H9 (cell line): ENCODE results near the gene GFER. TPM values are rescaled to one million over a fixed set of nuclear protein-coding genes. Genes with fewer than 3 reads are reported as not detected.
A peak's percentile ranks its signal among the peaks of the same experiment; 100 is the strongest.

Source experiments
- DNase-seq: peaks from one replicate; pipeline ENCODE4 v3.0.0-alpha.2; 2017
- H2AFZ ChIP-seq: one replicate; pipeline ENCODE4 v1.6.1; 2013; ENCODE audit warnings: mild to moderate bottlenecking, low read length, control low read depth, moderate library complexity
- H2AK5ac ChIP-seq: 2 replicates; pipeline ENCODE4 v1.6.1; 2013; ENCODE audit warnings: low read length, control low read depth, mixed read lengths; ENCODE audit not compliant: insufficient read length
- H2BK120ac ChIP-seq: one replicate; pipeline ENCODE4 v1.6.1; 2013; ENCODE audit warnings: low read depth, mild to moderate bottlenecking, low read length, control low read depth, inconsistent platforms; ENCODE audit not compliant: poor library complexity, severe bottlenecking
- H2BK12ac ChIP-seq: 2 replicates; pipeline ENCODE4 v1.6.1; 2013; ENCODE audit warnings: low read length, control low read depth, mixed read lengths, low read depth; ENCODE audit not compliant: insufficient read length
- H2BK15ac ChIP-seq: 2 replicates; pipeline ENCODE4 v1.6.1; 2013; ENCODE audit warnings: low read depth, low read length, control low read depth
- H2BK20ac ChIP-seq: one replicate; pipeline ENCODE4 v1.6.1; 2013; ENCODE audit warnings: low read depth, mild to moderate bottlenecking, low read length, control low read depth, inconsistent platforms; ENCODE audit not compliant: poor library complexity, severe bottlenecking
- H2BK5ac ChIP-seq: 2 replicates; pipeline ENCODE4 v1.6.1; 2013; ENCODE audit warnings: low read length, control low read depth, mixed read lengths; ENCODE audit not compliant: insufficient read length
- H3K14ac ChIP-seq: 2 replicates; pipeline ENCODE4 v1.6.1; 2013; ENCODE audit warnings: low read length, control low read depth; ENCODE audit not compliant: insufficient read depth
- H3K18ac ChIP-seq: 2 replicates; pipeline ENCODE4 v1.6.1; 2013; ENCODE audit warnings: low read depth, mild to moderate bottlenecking, mixed read lengths, low read length, control low read depth; ENCODE audit not compliant: insufficient read length
- H3K23ac ChIP-seq: 2 replicates; pipeline ENCODE4 v1.6.1; 2013; ENCODE audit warnings: low read length, control low read depth, mixed read lengths, low read depth; ENCODE audit not compliant: insufficient read length
- H3K23me2 ChIP-seq: 2 replicates; pipeline ENCODE4 v1.6.1; 2013; ENCODE audit warnings: low read depth, mild to moderate bottlenecking, mixed read lengths, low read length, control low read depth; ENCODE audit not compliant: insufficient read length, poor library complexity, severe bottlenecking
- H3K27ac ChIP-seq: 2 replicates; pipeline ENCODE4 v1.5.1; 2013; ENCODE audit warnings: low read length, control low read depth, mixed read lengths, low read depth; ENCODE audit not compliant: insufficient read length
- H3K27me3 ChIP-seq: 2 replicates; pipeline ENCODE4 v1.6.1; 2013; ENCODE audit warnings: low read length, control low read depth, inconsistent platforms; ENCODE audit not compliant: insufficient read depth
- H3K4ac ChIP-seq: 2 replicates; pipeline ENCODE4 v1.6.1; 2013; ENCODE audit warnings: low read depth, mild to moderate bottlenecking, control low read depth, inconsistent platforms, low read length, moderate library complexity
- H3K4me1 ChIP-seq: 2 replicates; pipeline ENCODE4 v1.6.1; 2013; ENCODE audit warnings: low read length, control low read depth, inconsistent platforms; ENCODE audit not compliant: insufficient read depth
- H3K4me2 ChIP-seq: 2 replicates; pipeline ENCODE4 v1.6.1; 2013; ENCODE audit warnings: low read length, control low read depth, mixed read lengths; ENCODE audit not compliant: insufficient read length, insufficient read depth
- H3K56ac ChIP-seq: 2 replicates; pipeline ENCODE4 v1.6.1; 2013; ENCODE audit warnings: low read depth, mild to moderate bottlenecking, mixed read lengths, low read length, control low read depth; ENCODE audit not compliant: insufficient read length
- H3K79me1 ChIP-seq: 2 replicates; pipeline ENCODE4 v1.6.1; 2013; ENCODE audit warnings: low read depth, mild to moderate bottlenecking, moderate library complexity, low read length, control low read depth, inconsistent platforms; ENCODE audit not compliant: insufficient read depth, poor library complexity, severe bottlenecking
- H3K79me2 ChIP-seq: 2 replicates; pipeline ENCODE4 v1.6.1; 2013; ENCODE audit warnings: low read length, control low read depth, inconsistent platforms; ENCODE audit not compliant: insufficient read depth
- H3K9ac ChIP-seq: 2 replicates; pipeline ENCODE4 v1.6.1; 2013; ENCODE audit warnings: low read length, control low read depth, mixed read lengths; ENCODE audit not compliant: insufficient read length; ENCODE audit errors: extremely low read depth
- H3K9me3 ChIP-seq: one replicate; pipeline ENCODE4 v1.6.1; 2013; ENCODE audit warnings: low read depth, low read length, inconsistent platforms; ENCODE audit not compliant: control insufficient read depth
- H3T11ph ChIP-seq: one replicate; pipeline ENCODE4 v1.6.1; 2013; ENCODE audit warnings: mild to moderate bottlenecking, low read length, control low read depth, inconsistent platforms
- H4K20me1 ChIP-seq: one replicate; pipeline ENCODE4 v1.6.1; 2013; ENCODE audit not compliant: control insufficient read depth, insufficient read length, insufficient read depth
- H4K5ac ChIP-seq: 2 replicates; pipeline ENCODE4 v1.6.1; 2013; ENCODE audit warnings: low read depth, mild to moderate bottlenecking, mixed read lengths, low read length, control low read depth; ENCODE audit not compliant: insufficient read length
- H4K8ac ChIP-seq: replicated peaks from 2 replicates; pipeline ENCODE4 v1.6.1; 2013; ENCODE audit warnings: low read length, control low read depth, mixed read lengths, low read depth; ENCODE audit not compliant: insufficient read length
- H4K91ac ChIP-seq: 2 replicates; pipeline ENCODE4 v1.6.1; 2013; ENCODE audit warnings: low read depth, mild to moderate bottlenecking, moderate library complexity, mixed read lengths, low read length, control low read depth; ENCODE audit not compliant: insufficient read length
- H3K27ac Mint-ChIP-seq, 3 experiments: 2 replicates in 2 of 3; 3 replicates in 1 of 3; pipeline ENCODE4 v1.8.0; 2020 to 2021; ENCODE audit warnings: mixed read lengths in 3 of 3, mild to moderate bottlenecking in 1 of 3, moderate library complexity in 1 of 3
- H3K27me3 Mint-ChIP-seq: 2 replicates; pipeline ENCODE4 v1.8.0; 2021; ENCODE audit warnings: low read depth, mild to moderate bottlenecking, moderate library complexity, mixed read lengths
- H3K36me3 Mint-ChIP-seq, 3 experiments: 2 replicates in 2 of 3; 3 replicates in 1 of 3; pipeline ENCODE4 v1.8.0; 2020 to 2021; ENCODE audit warnings: low read depth in 3 of 3, mixed read lengths in 3 of 3; ENCODE audit not compliant: insufficient read depth in 1 of 3
- H3K4me1 Mint-ChIP-seq, 2 experiments: 2 replicates each; pipeline ENCODE4 v1.8.0; 2020; ENCODE audit warnings: mixed read lengths in 2 of 2
- H3K4me3 Mint-ChIP-seq, 2 experiments: 2 replicates in 1 of 2; 3 replicates in 1 of 2; pipeline ENCODE4 v1.8.0; 2020 to 2021; ENCODE audit warnings: mild to moderate bottlenecking in 2 of 2, mixed read lengths in 2 of 2, moderate library complexity in 1 of 2
- H3K9me3 Mint-ChIP-seq, 2 experiments: 2 replicates in 1 of 2; 3 replicates in 1 of 2; pipeline ENCODE4 v1.8.0; 2020; ENCODE audit warnings: mild to moderate bottlenecking in 2 of 2, mixed read lengths in 2 of 2, moderate library complexity in 1 of 2
- CTCF ChIP-seq: fragments of 200-600 bp; sonication (generic); conservative IDR thresholded peaks from 3 replicates; pipeline ENCODE4 v1.8.0; 2021; ENCODE audit warnings: antibody characterized with exemption, mild to moderate bottlenecking
- WGBS: extraction: QIAGEN DNeasy Blood & Tissue Kit; methylation state at CpG from one replicate; pipeline ENCODE4 v1.1.7; 2013; ENCODE audit warnings: missing lambda C conversion rate, low lambda C conversion rate, mixed read lengths; ENCODE audit not compliant: insufficient read length; ENCODE audit errors: extremely low coverage; 5-methylcytosine and 5-hydroxymethylcytosine counted together
- total RNA-seq: library from RNA; stranded (reverse); gene quantifications from 2 replicates; pipeline ENCODE4 v1.2.1, GENCODE V29; 2021

GFER gene
- total RNA-seq, 1 experiment from 2014 or later: 49.1 TPM

- Histone ChIP-seq H3K4ac (no peak overlapping the region; the same call in 1 of the 2 replicates), H3K27ac (no peak overlapping the region), H2BK15ac (no peak overlapping the region; the same call in 1 of the 2 replicates), H4K5ac (no peak overlapping the region), H3K18ac (peak overlapping the region; percentile 85), H3K9me3 (no peaks in the 10 kb centered on the region), H3K4me1 (no peaks in the 10 kb centered on the region; the same call in 1 of the 2 replicates), H2BK20ac (no peak overlapping the region), H3K79me2 (no peaks in the 10 kb centered on the region), H3K23me2 (peaks cover 18% of the 10 kb centered on the region), H3K23ac (no peak overlapping the region), H3T11ph (no peak overlapping the region), H3K14ac (peak overlapping the region; percentile 82), H4K20me1 (no peaks in the 10 kb centered on the region), H2BK120ac (no peak overlapping the region), H3K9ac (no peak overlapping the region), H3K79me1 (no peaks in the 10 kb centered on the region), H3K27me3 (peaks cover 15% of the 10 kb centered on the region; the same call in 1 of the 2 replicates), H2AK5ac (no peak overlapping the region), H2BK5ac (no peak overlapping the region), H2BK12ac (no peak overlapping the region), H3K4me2 (peak overlapping the region; percentile 53), H3K56ac (no peak overlapping the region), H4K91ac (no peak overlapping the region), H4K8ac (no peak overlapping the region), H2AFZ (no peak overlapping the region)
- H3K27ac Mint-ChIP-seq: no peak overlapping the region
- peaks cover 16 to 20% of the 10 kb centered on the region in 2 experiments for H3K4me1 Mint-ChIP-seq
- peak overlapping the region; percentile 66 to 84; a peak in 3 of 5 replicates for H3K4me3 Mint-ChIP-seq
- peak; percentile 97 for DNase-seq
- H3K36me3 Mint-ChIP-seq: peaks cover 0 to 1% (median under 1%) of the 10 kb centered on the region in 3 experiments; a peak in 3 of 7 replicates
- H3K9me3 Mint-ChIP-seq: no peaks in the 10 kb centered on the region; a peak in 1 of 5 replicates
- TF ChIP-seq CTCF: no peak
- H3K27me3 Mint-ChIP-seq: peaks cover 42% of the 10 kb centered on the region
- whole genome bisulfite sequencing: no CpG with 5 or more reads among the region's 96 CpGs
These were observed 8.1 kb downstream of the GFER start for GRCh38 chr16:1991948-1992703.
